ENCODE results near the gene YIPF6.

YIPF6 gene, protein sequence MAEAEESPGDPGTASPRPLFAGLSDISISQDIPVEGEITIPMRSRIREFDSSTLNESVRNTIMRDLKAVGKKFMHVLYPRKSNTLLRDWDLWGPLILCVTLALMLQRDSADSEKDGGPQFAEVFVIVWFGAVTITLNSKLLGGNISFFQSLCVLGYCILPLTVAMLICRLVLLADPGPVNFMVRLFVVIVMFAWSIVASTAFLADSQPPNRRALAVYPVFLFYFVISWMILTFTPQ

DNA sequence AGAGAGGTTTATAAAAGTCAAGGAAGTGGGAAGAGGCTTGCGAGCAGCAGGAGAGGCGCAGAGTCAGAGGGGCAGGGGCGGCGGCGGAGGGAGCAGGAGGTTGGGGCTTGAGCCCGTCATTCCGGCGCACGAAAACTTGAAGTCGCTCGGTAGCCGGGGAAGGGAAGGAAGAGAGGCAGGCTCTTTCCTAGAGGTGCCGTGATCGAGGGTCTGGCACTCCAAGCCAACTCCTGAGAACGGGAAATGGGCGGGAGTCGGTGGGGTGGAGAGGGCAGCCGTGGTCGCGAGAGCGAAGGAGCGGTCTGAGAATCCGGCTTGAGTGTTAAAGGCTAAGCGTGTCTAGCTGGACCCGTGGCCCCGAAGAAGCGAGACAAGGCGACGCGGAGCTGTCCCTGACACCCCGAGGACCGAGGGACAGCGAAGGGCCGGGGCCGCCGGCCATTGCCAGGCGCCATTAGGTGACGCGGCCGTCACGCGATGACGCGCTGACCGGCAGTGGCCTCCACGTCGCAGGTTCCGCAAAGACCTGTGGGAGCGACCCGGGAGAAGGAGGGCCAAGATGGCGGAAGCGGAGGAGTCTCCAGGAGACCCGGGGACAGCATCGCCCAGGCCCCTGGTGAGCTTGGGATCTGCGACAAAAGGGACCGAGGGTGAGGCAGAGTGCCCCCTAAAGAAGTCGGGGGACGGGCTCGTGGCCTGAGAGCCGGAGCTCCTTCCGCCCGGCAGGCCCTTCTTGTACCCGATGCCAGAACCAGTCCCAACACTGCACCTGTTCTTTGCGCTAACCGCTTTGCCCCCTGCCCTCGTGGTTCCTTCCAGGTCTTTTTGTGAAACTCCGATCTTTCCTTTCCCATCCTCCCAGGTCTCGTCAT, at the start of gene YIPF6:
Gene YIPF6, plus strand, starts transcription at position 544 of the 872 bp plus-strand sequence. Its CDS starts 16 bp downstream, at position 560.
- TF ChIP-seq, protein P1, sequence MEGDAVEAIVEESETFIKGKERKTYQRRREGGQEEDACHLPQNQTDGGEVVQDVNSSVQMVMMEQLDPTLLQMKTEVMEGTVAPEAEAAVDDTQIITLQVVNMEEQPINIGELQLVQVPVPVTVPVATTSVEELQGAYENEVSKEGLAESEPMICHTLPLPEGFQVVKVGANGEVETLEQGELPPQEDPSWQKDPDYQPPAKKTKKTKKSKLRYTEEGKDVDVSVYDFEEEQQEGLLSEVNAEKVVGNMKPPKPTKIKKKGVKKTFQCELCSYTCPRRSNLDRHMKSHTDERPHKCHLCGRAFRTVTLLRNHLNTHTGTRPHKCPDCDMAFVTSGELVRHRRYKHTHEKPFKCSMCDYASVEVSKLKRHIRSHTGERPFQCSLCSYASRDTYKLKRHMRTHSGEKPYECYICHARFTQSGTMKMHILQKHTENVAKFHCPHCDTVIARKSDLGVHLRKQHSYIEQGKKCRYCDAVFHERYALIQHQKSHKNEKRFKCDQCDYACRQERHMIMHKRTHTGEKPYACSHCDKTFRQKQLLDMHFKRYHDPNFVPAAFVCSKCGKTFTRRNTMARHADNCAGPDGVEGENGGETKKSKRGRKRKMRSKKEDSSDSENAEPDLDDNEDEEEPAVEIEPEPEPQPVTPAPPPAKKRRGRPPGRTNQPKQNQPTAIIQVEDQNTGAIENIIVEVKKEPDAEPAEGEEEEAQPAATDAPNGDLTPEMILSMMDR (IDR thresholded peaks at IDR 0.05; ENCODE audit: low read length), result no peak
- Histone ChIP-seq H3K27me3 (ENCODE audit: insufficient read depth, low read length) (no peaks in the 10 kb centered on the region), H3K9me2 (ENCODE audit: low read depth, low read length) (no peaks in the 10 kb centered on the region), H3K4me1 (ENCODE audit: insufficient read depth, low read length, severe bottlenecking) (peaks cover 11% of the 10 kb centered on the region), H3K79me2 (ENCODE audit: insufficient read depth, low read length) (peaks cover 4% of the 10 kb centered on the region; the same call in 1 of the 2 replicates), H3K4me2 (ENCODE audit: low read length) (peak within 1 kb of the TSS; percentile 85), H4K20me1 (ENCODE audit: insufficient read depth, low read length) (no peaks in the 10 kb centered on the region), H3K4me3 (ENCODE audit: low read depth, low read length, poor library complexity, severe bottlenecking) (peak within 1 kb of the TSS; percentile 95), H2AFZ (ENCODE audit: low read length) (no peak within 1 kb of the TSS), H3F3A (ENCODE audit: insufficient read depth, low read length) (no peaks in the 10 kb centered on the region), H3K9ac (ENCODE audit: low read length) (peak within 1 kb of the TSS; percentile 91), H3K27ac (ENCODE audit: low read depth, low read length, poor library complexity, severe bottlenecking) (no peak within 1 kb of the TSS), H3K36me3 (ENCODE audit: insufficient read depth, low read length) (peaks cover 10% of the 10 kb centered on the region; the same call in 1 of the 2 replicates), H3K9me3 (ENCODE audit: low read length) (no peaks in the 10 kb centered on the region)

DNA sequence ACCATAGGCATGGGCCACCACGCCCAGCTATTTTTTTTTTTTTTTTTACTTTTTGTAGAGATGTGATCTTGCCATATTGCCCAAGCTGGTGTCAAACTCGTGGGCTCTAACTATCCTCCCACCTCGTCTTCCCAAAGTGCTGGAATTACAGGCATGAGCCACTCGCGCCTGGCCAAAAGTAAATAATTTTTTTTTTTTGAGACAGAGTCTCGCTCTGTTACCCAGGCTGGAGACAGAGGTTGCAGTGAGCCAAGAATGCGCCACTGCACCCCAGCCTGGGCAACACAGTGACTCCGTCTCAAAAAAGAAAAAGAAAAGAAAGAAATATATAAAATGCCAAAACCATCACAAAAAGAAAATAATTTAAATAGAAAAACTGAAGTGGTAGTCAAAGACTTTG, 47.1 kb upstream of the YIPF6 start:
- H3K9ac ChIP-seq (ENCODE audit: low read length), result no peak overlapping the region
- no peaks in the 10 kb centered on the region for H4K20me1 ChIP-seq (ENCODE audit: insufficient read depth, low read length)
- H3K4me3 ChIP-seq (ENCODE audit: low read depth, low read length, poor library complexity, severe bottlenecking), result no peak overlapping the region
- H3K9me3 ChIP-seq (ENCODE audit: low read length), result no peaks in the 10 kb centered on the region
- no peaks in the 10 kb centered on the region for H3K36me3 ChIP-seq (ENCODE audit: insufficient read depth, low read length)
- H3K27me3 ChIP-seq (ENCODE audit: insufficient read depth, low read length), result no peaks in the 10 kb centered on the region
- H3K79me2 ChIP-seq (ENCODE audit: insufficient read depth, low read length), result no peaks in the 10 kb centered on the region
- H3K27ac ChIP-seq (ENCODE audit: low read depth, low read length, poor library complexity, severe bottlenecking), result no peak overlapping the region
- H3K4me2 ChIP-seq (ENCODE audit: low read length), result no peak overlapping the region
- H3K9me2 ChIP-seq (ENCODE audit: low read depth, low read length), result no peaks in the 10 kb centered on the region
- H2AFZ ChIP-seq (ENCODE audit: low read length), result no peak overlapping the region
- H3K4me1 ChIP-seq (ENCODE audit: insufficient read depth, low read length, severe bottlenecking), result no peaks in the 10 kb centered on the region
- H3F3A ChIP-seq (ENCODE audit: insufficient read depth, low read length), result no peaks in the 10 kb centered on the region
- TF ChIP-seq EZH2 (IDR thresholded peaks at IDR 0.05; ENCODE audit: borderline replicate concordance, low read length), result no peak
- TF ChIP-seq, protein P1 (IDR thresholded peaks at IDR 0.05; ENCODE audit: low read length), result no peak

DNA sequence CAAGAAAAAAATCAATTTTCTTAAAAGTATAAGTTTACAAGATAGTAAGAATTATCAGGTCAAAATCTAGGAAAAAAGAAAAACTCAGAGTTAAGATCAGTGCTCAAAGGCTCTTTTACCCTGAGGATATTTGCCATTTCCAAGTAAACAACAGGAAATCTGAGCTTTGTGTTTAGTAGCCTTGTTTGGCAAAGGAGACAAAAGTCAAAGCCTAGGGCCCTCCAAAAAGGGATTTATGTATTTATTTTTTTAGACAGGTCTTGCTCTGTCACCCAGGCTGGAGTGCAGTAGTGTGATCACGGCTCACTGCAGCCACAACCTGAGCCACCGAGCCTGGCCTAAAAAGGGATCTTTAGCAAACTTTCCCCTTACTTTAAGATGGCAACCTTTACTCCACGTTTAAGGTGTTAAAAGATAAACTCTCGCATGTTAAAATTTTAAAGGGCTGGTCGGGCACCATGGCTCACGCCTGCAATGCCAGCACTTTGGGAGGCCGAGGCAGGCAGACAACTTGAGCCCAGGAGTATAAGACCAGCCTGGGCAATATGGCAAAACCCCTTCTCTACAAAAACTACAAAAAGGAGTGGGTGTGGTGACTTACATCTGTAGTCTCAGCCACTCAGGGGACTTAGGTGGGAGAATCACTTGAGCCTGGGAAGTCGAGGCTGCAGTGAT, 44.2 kb upstream of the YIPF6 start:
- no peaks in the 10 kb centered on the region for H3F3A ChIP-seq (ENCODE audit: insufficient read depth, low read length)
- no peaks in the 10 kb centered on the region for H3K9me2 ChIP-seq (ENCODE audit: low read depth, low read length)
- no peak overlapping the region for H3K4me2 ChIP-seq (ENCODE audit: low read length)
- H3K36me3 ChIP-seq (ENCODE audit: insufficient read depth, low read length), result no peaks in the 10 kb centered on the region
- H3K9me3 ChIP-seq (ENCODE audit: low read length), result no peaks in the 10 kb centered on the region
- no peak for TF ChIP-seq EZH2 (IDR thresholded peaks at IDR 0.05; ENCODE audit: borderline replicate concordance, low read length)
- TF ChIP-seq, protein P1 (IDR thresholded peaks at IDR 0.05; ENCODE audit: low read length), result no peak
- H3K79me2 ChIP-seq (ENCODE audit: insufficient read depth, low read length), result no peaks in the 10 kb centered on the region
- no peak overlapping the region for H3K9ac ChIP-seq (ENCODE audit: low read length)
- H3K27ac ChIP-seq (ENCODE audit: low read depth, low read length, poor library complexity, severe bottlenecking), result no peak overlapping the region
- H3K4me1 ChIP-seq (ENCODE audit: insufficient read depth, low read length, severe bottlenecking), result no peaks in the 10 kb centered on the region
- H2AFZ ChIP-seq (ENCODE audit: low read length), result no peak overlapping the region
- no peak overlapping the region for H3K4me3 ChIP-seq (ENCODE audit: low read depth, low read length, poor library complexity, severe bottlenecking)
- H4K20me1 ChIP-seq (ENCODE audit: insufficient read depth, low read length), result no peaks in the 10 kb centered on the region
- H3K27me3 ChIP-seq (ENCODE audit: insufficient read depth, low read length), result no peaks in the 10 kb centered on the region
